AG10803 (cell line): Measurements from ENCODE around the gene ABRACL.

Source experiments
- DNase-seq: peaks from one replicate; pipeline ENCODE4 v3.0.0; 2010; ENCODE audit warnings: low read depth
- H3K4me3 ChIP-seq: 2 replicates; pipeline ENCODE4 v1.5.1; 2011; ENCODE audit warnings: mild to moderate bottlenecking, low read length, control low read depth
- TF ChIP-seq, protein P1 (sequence below): conservative IDR thresholded peaks from 2 replicates; pipeline ENCODE4 v1.5.1; 2011; ENCODE audit warnings: mild to moderate bottlenecking, low read length, control low read depth, inconsistent platforms

ABRACL gene

DNA sequence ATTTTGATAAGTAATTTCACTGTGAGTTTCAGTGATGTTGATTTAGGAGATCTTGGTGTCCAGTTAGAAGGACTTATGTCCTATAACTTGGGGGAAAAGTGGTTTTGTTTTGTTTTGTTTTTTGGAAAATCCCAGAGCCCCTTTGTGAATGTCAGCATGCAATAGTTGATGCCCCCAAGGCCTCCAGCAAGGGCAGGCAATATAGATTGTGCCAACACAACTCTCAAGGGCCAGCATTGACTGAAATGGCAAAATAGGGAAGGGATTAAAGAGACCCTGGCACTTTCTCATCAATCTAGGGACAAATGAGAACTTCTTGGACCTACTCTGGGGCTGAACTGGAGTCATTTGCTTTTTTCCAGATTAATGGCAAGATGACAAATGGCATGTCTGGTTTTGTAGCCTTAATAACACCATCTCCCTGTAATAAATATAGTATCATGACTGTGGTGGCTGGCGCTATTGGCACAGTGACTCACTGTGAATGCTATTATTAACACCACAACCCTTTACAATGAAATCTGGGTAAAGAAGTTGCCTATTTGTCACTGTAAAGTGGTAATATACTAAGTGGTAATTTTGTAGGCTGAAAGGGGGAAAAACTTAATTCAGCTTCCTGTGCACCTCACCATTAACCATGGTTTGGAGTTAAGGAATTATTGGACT, 51.8 kb downstream of the ABRACL start:
- peak; percentile 15 for DNase-seq
- TF ChIP-seq, protein P1, sequence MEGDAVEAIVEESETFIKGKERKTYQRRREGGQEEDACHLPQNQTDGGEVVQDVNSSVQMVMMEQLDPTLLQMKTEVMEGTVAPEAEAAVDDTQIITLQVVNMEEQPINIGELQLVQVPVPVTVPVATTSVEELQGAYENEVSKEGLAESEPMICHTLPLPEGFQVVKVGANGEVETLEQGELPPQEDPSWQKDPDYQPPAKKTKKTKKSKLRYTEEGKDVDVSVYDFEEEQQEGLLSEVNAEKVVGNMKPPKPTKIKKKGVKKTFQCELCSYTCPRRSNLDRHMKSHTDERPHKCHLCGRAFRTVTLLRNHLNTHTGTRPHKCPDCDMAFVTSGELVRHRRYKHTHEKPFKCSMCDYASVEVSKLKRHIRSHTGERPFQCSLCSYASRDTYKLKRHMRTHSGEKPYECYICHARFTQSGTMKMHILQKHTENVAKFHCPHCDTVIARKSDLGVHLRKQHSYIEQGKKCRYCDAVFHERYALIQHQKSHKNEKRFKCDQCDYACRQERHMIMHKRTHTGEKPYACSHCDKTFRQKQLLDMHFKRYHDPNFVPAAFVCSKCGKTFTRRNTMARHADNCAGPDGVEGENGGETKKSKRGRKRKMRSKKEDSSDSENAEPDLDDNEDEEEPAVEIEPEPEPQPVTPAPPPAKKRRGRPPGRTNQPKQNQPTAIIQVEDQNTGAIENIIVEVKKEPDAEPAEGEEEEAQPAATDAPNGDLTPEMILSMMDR: no peak
- H3K4me3 ChIP-seq: no peak overlapping the region

DNA sequence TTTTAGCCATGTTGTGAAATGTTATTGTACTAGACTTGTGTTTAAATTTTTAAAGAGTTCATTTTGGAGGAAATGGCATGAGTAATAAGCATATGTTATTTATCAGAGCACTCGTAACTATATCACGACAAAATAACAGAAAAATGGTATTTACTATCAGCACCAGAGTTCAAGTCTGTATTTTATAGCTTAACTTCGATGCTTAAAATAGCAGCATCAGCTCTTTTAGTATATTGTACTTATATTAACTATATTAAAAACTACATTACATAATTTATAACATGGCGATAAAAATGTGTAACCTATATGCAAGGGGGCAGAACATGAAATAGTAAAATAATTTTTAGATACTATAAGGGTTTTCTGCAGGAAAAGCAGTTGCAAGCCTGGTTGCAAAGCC, 52.9 kb downstream of the ABRACL start:
- no peak overlapping the region for H3K4me3 ChIP-seq
- TF ChIP-seq, protein P1: no peak
- DNase-seq: no peak

DNA sequence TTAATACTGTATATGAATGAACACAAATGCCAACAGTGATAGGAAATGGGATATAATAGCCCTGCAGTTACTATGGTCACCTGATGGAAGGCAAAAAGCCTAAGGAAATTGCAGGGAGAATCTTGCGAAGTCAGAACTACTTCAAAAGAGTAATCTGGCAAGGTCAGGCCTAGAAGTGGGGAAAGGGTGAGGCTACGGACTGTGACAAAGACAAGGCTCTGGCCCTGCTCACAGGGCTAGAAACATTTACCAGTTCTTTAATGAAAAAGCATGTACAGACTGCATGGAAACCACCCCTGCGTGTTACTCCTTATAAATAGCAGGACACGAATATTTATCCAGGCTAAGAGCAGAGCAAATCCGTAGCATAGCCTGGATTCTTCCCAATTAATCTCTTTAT, 53.8 kb downstream of the ABRACL start:
- DNase-seq: no peak

DNA sequence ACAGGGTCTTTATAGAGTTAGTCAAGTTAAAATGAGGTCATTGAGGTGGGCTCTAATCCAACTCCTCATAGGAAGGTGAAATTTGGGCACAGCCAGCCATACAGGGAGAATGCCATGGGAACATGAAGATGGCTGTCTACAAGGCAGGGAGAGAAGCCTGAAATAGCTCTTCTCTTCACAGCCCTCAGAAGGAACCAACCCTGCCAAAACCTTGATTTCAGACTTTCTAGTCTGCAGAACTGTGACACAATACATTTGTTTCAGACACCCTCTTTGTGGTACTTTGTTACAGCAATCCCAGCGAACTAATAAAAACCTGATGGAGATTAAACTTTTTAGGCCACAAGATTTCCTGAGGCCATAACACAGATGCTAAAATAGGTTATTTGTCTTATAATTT, 63.3 kb downstream of the ABRACL start:
- TF ChIP-seq, protein P1: no peak
- H3K4me3 ChIP-seq: no peak overlapping the region
- DNase-seq: peak; percentile 65

More for the DNA sequence above, 53.8 kb downstream of the ABRACL start:
- TF ChIP-seq, protein P1: no peak
- no peak overlapping the region for H3K4me3 ChIP-seq
